HG02759 (cell line): Measurements from ENCODE around the gene PF4V1.

Experiments used
- ATAC-seq: cut with Tn5 transposase; IDR thresholded peaks from one replicate; pipeline ENCODE4 v1.9.1; 2021; ENCODE audit warnings: mild to moderate bottlenecking, moderate library complexity; ENCODE audit not compliant: unreplicated experiment

The PF4V1 gene, protein sequence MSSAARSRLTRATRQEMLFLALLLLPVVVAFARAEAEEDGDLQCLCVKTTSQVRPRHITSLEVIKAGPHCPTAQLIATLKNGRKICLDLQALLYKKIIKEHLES

DNA sequence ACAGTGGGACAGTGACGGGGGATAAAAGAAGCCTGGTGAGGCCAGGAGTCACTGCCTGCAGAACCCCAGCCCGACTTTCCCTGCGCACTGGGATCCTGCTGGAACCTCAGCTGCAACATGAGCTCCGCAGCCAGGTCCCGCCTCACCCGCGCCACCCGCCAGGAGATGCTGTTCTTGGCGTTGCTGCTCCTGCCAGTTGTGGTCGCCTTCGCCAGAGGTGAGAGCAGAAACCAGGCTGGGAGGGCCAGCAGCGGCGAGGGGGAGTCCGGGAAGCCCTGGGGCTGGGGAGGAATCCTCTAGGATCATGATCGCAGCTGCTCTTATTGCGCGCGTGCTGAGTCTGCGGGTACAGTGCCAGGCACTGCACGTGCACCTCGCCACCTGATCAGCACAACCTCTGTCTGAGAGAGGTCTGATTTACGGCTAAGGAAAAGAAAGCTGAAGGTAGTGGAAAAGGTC, at the start of gene PF4V1:
PF4V1 (plus strand) TSS at position 51 of the 459 bp plus-strand sequence; CDS start at position 118, 67 bp downstream.
- ATAC-seq = no peak

DNA sequence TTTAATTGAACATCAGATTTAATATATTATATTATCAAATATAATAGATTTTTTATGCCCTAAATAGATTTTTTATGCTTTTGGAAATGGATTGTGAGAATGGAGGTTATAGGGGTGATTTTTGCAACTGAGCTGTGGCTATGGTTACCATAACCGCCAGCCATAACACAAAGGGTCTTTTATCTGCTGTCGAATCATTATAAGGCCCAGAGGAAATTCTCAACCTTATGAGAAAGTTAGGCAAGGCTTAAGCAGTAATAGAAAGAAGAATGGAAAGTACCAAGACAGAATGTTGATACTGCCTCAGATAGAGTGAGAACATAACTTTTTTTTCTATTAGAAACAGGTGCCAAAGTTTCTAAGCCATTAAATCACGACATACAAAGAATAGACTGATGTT, 42.9 kb upstream of the PF4V1 start:
- ATAC-seq = no peak

DNA sequence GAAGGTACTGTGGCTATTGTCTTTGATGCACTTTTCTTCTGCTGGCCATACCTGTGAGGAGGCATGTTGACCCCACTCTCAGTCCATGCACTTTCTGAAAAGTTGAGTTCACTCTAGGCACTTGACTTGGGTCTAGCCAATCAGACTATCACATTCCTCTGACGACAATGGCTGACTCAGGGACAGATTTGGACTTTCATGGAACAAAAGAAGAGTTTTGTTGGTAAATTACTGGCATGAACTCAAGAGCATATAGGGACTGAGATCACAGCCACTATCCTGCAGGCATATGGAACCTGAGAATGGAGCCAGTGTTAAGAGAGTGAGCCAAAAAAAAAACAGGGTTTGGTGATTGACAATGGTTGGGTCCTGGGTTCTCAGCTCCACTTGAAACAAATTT, 41.3 kb upstream of the PF4V1 start:
- ATAC-seq = no peak

DNA sequence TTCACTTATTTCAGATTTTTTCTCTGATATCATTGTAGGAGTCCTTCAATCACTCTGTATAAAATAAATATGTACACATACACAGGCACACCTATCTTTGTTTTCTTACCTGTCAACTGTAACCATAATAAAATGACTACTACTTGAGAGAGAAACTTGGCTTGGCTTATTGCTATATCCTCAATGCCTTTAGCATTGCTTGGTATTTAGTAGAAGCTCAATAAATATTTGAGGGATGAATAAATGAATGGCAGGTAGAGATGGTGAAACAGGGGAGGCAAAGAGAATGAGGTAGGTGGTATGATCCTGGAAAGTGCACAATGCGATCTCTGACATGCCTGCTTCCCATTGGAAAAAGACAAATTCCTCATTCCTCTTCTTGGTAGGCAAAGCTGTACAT, 38.4 kb upstream of the PF4V1 start:
- no peak for ATAC-seq

DNA sequence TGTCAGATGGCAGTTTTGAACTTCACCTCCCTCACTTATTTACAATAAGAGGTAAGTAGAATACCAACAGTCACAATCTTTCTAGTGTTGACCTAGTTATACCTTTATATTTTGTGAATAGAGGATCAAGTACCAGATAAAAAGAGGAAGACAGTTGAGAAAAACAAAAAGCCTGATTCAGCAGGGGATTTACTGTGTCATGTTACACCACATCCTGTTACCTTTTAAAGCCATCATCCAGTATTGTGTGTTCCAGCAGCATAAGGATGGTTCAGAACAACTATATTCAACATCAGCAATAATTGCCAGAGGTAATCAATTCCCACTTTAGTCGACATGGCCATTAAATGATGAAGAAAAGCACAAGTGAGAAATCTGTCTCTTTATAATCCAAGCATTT, 38.0 kb upstream of the PF4V1 start:
- ATAC-seq = no peak

DNA sequence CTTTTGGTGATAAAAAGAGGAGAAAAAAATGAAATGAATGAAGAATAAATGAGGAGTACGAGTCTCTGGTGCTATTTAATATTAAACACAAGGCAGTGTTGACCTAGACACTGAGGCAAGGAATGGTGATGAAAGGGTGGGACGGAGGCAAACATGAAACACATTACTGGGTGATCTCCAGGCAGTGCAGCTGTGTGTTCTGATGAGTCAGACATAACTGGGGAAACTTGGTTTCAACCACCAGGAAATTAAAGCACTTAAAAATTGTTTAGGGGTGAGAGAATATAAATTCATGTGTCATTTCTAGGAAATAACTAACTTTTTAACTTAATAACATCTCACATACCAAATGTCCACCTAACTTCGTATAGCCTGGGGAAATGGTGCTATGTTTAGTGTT, 36.3 kb upstream of the PF4V1 start:
- ATAC-seq = no peak

DNA sequence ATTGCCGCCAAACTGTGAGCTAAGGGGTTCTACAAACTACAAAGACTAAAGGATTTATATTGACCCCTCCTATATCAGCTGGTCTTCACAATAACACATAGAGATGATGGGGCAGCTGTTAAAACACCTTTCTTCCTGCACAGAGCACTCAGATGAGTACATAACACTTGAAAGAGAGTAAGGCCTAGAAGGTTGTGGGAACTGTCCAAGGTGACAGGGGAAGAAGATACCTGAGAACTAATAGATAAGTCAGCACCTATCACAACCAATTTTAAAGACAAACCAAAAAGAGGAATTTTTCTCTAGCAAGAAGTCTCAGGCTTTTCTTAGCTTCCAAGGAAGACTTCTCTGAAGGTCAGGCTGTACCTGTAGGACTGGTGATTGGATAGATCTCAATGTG, 35.8 kb upstream of the PF4V1 start:
- no peak for ATAC-seq

DNA sequence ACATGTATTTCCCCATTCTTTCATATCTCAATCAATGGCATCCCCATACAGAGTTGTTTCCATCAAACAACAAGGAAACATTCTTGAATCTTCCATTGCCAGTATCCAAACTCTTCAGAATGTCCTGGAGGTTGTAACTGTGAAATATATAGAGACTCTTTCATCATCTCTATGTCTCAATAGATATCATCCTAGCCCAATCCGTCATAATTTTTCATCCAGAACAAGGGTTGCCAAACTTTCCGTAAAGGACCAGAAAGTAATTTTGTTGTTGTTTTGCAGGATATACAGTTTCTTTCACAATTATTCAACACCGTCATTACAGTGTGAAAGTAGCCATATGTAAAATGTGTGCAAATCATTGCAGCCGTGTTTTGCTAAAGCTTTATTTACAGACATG, 31.8 kb upstream of the PF4V1 start:
- ATAC-seq = no peak

DNA sequence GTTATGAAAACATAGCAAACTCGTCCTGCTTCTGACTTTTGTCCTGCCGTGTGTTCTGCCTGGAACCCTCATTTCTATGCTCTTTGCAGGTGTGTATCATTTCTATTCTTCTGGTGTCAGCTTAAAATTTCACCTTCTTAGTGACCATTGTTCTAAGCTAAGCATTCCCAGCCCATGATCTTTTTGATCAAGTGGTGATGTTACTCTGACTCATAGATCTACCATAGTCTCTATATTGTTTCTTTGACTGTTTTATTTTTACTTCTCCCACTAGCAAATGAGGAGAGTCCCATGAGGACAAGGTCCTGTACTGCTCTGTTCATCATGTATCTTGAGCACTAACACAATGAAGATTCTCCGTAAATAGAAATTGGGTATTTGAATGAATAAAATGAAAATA, 30.7 kb upstream of the PF4V1 start:
- ATAC-seq = no peak

DNA sequence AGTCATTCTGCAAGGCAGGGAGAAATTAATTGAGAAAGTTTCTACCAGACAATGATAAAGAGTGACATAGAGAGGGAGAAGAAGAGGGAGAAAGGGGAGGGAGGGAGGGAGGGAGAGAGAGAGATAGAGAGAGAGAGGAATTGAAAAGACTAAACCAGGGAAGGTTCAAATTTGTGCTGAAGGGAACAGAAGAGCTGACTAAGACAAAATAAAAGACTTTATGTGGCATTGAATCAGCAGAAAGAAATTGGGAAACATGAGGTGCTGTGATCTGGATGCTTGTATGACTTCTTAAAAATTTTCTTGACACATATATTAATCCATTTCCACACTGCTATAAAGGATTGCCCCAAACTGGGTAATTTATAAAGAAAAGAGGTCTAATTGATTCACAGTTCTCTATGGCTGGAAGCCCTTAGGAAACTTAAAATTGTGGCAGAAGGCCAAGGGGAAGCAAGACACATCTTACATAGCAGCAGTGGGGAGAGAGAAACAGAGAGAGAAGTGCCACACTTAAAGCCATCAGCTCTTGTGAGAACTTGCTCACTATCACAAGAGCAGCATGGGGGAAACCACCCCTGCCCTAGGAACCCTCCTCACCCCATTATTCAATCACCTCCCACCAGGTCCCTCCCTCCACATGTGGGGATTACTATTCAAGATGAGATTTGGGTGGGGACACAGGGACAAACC, 30.1 kb upstream of the PF4V1 start:
- ATAC-seq = no peak

DNA sequence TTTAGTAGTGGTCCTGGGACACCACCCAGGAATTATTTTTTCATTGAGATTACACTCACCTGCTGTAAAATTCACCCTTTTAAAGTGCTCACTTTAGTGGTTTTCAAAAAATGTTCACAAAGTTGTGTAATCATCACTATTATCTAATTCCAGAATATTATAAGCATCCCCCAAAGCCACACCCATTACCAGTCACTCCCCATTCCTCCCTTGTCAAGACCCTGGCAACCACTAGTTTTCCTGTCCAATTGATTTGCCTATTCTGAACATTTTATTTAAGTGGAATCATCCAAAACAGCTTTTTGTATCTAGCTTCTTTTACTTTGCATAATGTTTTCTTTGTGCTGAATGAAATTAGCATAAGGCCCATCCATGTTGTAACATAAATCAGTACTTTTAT, 29.3 kb upstream of the PF4V1 start:
- no peak for ATAC-seq

DNA sequence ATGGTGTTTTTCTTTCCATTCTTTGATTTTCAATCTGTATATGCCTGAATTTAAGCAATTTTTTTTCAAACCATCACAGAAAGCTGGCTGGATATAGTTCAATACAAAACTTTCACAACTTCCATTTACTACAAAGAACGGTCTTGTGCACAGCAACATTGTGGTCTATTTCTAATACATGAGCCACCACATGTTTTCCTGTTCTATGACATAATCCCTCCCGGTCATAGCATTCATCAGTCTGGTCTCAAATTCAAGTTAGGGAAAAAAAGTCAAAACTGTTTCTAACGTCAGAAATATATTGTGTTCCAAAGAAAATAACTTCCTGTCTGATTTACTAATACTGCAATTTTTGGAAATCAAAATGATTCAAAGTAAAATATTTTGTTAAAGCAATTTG, 24.1 kb upstream of the PF4V1 start:
- no peak for ATAC-seq

DNA sequence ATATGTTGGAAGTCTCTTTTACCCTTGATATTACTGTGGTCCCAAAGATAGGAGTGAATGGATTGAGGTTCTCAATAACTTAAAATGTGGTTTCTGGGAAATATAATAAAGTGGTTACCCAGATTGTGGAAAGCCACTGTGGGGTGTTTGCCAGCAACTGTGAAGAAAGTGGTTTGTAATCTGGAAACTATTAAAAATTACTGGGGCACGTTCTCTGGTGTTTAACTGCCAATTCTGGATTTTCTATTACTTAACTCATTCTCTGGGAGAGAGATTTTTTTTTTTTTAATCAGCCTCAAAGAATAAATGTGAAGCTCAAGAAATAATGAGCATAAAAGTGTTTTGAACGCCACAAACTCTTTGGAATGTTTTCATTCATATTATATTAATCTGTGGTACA, 21.5 kb upstream of the PF4V1 start:
- ATAC-seq = no peak

DNA sequence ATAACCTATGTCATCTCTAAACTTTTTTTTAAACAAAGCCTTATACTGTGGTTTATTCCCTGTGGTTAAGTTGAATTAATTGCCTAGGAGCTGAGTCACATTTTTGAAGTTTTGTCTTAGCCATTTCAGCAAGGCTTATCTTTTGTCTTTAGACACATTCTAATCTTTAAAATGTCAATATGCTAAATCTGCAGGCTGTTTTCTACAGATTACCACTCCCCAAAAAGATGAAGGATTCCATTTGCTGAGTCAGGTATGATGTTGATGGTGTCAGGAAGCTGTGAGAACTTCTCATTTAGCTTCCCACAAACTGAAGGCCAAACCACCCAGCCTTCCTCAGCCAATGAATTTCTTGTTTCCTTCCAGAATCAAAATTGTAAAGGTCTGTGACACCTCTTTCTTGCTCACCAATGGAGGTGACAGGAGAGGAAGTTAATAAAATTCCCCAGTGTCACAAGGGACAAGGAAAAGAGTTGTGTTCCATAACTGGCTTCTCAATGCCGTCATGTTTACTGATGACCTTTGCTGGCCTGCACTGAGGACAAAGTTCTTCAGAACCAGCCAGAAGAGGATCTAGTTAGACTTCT, 20.4 kb upstream of the PF4V1 start:
- no peak for ATAC-seq

DNA sequence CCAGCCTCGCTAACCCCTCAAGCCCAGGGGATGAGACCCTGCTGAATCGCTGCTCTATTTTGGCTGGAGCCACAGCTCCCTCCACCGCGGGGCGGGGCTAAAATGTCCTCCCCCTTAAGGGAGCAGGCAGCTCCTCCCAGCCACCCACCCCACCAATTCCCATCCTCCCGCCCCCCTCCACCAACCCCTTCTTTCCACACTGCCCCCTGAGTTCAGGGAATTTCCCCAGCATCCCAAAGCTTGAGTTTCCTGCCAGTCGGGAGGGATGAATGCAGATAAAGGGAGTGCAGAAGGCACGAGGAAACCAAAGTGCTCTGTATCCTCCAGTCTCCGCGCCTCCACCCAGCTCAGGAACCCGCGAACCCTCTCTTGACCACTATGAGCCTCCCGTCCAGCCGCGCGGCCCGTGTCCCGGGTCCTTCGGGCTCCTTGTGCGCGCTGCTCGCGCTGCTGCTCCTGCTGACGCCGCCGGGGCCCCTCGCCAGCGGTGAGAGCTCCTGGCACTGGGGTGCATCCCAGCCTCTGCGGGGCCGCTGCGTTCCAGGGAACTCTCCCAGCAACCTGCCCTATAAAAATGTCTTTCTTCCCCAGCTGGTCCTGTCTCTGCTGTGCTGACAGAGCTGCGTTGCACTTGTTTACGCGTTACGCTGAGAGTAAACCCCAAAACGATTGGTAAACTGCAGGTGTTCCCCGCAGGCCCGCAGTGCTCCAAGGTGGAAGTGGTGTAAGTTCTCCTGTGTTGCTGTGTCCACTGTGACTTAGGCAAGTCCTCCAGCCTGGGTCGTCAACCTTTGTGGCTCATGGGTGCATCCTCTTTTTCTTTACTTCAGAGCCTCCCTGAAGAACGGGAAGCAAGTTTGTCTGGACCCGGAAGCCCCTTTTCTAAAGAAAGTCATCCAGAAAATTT, 16.5 kb upstream of the PF4V1 start, which contains the start of gene CXCL6:
CXCL6 (plus strand) TSS at position 306 of the 907 bp plus-strand sequence; CDS start at position 379, 73 bp downstream.
- no peak for ATAC-seq

DNA sequence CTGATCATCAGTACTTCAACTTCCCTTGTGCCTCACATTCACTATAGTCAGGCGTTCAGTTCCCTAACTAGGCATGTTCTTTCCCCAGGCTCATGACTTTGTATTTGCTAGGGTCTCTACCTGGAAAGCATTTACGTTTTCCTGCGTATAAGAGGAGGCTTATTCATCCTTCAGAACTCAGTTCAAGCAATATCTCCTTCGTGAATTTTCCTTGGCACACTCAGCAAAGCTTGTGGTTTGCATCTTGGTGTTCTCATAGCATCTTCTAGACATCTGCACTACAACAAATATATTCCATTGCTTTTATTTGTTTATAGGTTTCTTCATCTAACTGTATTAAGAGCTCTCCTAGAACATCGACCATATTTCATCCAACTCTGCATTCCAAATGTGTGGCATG, 14.0 kb upstream of the PF4V1 start:
- ATAC-seq = no peak

DNA sequence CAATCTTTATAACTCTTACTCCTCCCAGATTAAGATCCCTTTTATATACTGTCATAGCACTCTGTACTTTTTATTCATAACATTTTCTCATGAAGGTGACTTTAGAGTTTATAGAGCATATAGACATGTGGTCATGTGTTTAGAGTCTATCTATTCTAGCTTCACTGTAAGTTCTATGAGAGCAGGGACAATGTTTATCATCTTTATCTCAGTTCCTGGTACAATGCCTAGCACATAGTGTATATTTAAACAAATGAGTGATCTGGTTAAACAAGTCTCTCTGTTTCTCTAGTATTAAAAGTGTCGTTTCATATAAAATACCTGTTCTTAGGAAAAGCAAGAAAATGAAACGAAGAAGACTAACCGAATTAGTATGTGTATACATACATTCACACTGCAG, 13.4 kb upstream of the PF4V1 start:
- no peak for ATAC-seq

DNA sequence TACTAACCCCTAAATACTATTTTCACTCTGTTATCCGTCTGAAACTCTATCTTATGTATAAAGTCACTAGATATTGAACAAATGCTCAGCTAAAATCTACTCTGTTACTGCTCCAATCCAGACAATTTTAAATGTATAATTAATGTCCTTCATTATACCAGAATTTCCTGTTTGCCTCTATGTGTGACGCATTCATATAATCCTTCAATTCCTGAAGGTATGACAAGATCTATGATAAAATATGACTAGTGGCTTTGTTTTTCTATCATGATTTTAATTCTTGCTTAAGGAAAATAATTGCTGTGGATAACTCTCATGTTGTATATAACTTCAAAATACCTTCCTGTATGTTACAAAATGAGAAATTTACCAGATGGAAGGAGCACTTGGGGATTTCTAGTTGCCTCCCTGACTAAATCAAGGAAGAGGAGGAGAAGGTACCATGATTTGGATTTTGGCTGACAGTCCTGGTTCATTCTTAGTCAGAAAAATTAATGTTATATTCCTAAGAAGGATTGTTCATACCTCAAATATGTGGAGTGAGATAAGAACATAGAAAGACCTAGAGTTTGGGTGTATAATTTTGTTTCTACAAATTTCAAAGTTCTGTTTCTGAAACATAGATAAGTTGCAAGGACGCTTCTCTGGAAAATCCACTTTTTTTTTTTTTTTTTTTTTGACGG, 11.7 kb upstream of the PF4V1 start:
- no peak for ATAC-seq

DNA sequence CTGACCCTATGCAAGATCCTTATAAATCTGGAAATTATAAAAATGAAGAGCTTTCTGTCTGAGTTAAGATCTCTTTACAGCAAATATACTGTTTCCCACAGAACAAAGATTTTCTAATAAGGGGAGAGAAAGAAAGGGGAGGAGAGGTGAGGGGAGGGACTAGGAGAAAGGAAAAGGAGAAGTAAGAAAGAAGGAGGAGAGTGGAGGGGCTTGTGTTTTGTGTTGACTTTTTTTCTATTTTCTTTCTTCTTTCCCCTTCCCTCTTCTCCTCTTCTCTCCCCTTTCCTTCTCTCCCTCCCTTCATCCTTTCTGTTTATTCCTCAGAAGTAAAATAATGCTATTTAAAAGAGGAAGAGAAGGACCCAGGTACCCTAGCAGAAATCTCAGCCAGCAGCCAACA, 10.4 kb upstream of the PF4V1 start:
- ATAC-seq = no peak

DNA sequence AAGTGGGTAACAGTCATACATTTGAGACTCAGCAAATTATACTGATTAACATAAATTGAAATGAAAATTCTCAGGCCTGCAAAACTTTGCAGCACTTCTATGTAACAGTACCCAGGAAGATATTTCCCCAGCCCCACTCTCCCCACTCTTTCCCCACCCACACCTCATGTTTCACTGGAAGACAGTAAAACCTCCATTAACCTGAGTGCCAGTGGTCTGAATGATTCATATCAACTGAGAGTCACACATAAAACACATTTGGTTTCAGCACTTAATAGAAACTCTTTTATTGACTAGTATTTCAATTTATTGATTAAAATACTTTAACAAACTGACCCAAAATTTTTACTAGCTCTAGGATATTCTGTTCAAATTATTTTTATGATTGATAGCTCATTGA, 9.7 kb upstream of the PF4V1 start:
- no peak for ATAC-seq

DNA sequence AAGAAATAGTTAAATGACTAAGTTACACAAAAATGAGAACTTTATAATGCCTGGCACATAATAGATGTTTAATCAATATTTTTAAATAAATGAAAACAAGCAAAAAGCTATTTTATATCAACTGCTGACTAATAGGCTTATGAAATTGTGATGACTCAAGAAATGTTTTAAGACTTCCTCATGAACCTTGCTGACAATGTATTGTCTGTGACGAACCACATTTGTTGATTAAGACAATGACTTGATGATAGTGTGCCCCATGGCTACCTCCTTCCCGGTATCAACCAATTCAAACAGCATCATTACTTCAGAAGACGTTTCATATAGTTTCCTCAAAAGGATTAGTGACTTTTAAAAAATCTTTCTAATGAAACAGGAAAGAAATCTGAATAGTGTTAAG, 8.8 kb upstream of the PF4V1 start:
- no peak for ATAC-seq
